ENCODE data around the gene RICTOR. TPM values are rescaled to one million over a fixed set of nuclear protein-coding genes. Genes with fewer than 3 reads are reported as not detected.
"Not testable (repeated sequence)": the region's sequence is repeated elsewhere in the genome, so short reads cannot be mapped to it uniquely, and the experiment has no call there.

The RICTOR gene
- total RNA-seq, 1 donor, result 289 TPM

DNA sequence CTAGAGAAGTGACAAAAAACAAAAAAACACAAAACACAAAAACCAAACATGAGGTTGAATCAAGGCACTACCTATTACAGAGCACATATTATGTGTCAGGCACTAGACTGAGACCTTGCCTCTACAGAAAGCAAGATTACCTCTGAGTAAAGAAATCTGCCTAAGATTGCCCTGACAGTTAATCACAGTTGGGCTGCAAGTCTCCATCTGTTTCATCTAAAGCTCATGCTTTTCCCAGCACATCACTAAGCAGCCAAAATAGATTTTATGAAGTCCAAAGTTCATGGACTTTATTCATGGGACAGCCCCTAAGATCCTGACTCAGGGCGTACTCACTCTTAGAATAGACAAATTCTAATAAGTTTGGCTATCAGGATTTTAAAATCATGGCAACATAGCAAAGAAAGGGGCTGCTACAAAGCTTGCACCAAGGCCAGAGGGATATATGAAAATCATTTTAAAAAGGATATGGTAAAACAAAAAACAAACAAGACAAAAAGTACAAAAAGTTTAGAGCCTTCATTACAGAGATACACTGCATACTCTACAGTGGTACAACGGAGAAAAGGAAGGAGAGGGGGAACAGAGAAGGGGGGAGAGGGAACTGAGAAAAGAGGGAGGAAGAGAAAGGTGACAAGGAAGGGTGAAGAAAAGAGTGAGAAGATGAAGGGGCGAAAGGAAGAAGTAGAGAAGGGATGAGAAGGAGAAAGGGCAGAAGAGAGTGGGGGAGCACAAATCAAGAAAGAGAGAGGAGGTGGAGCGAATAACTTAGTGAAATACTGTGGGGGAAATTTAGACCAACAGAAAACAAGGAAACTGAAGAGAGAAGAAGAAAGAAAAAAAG, 58.2 kb downstream of the RICTOR start:
- Histone ChIP-seq H3K4me1 (ENCODE audit: insufficient read depth, low read length) (peaks cover 16% of the 10 kb centered on the region), H3K9me3 (ENCODE audit: low read depth, low read length) (peaks cover 12% of the 10 kb centered on the region), H3K4me3 (ENCODE audit: low read length) (no peak overlapping the region), H3K27me3 (ENCODE audit: insufficient read depth, low read length) (no peaks in the 10 kb centered on the region)

DNA sequence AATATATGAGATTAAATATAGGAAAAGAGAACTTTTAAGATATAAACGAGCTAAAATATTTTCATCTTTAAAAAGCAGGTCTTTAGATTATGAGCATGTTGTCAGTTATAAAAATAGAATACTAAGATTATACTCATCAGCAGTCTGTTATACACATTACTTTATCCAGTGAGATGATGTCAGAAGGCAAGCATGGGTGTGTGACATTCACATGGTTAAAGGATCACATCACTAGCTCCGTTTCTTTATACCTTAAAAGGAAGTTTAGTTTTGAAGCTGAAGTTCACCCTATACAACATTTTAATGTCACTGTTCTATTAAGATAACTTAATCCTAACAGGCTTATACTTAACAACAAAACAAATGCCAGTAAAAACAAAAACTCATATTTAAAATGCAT, 59.6 kb downstream of the RICTOR start:
- Histone ChIP-seq H3K27me3 (ENCODE audit: insufficient read depth, low read length) (no peaks in the 10 kb centered on the region), H3K4me1 (ENCODE audit: insufficient read depth, low read length) (peaks cover 9% of the 10 kb centered on the region), H3K4me3 (ENCODE audit: low read length) (no peak overlapping the region), H3K9me3 (ENCODE audit: low read depth, low read length) (peaks cover 12% of the 10 kb centered on the region)

DNA sequence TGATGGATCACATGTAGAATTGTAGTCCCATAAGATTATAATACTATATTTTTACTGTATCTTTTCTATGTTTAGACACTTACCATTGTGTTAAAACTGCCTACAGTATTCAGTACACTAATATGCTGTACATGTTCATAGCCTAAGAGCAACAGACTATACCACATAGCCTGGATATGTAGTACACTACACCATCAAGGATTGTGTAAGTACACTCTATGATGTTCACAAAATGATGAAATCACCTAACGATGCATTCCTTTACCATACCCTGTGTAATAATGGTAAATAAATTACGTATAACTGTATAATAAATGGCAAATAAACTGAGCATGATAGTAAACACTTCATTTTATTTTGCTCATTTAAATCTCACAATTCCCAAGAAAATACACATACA, 60.3 kb downstream of the RICTOR start:
- Histone ChIP-seq H3K9me3 (ENCODE audit: low read depth, low read length) (peaks cover 12% of the 10 kb centered on the region), H3K4me3 (ENCODE audit: low read length) (no peak overlapping the region), H3K27me3 (ENCODE audit: insufficient read depth, low read length) (no peaks in the 10 kb centered on the region), H3K4me1 (ENCODE audit: insufficient read depth, low read length) (peaks cover 8% of the 10 kb centered on the region)

DNA sequence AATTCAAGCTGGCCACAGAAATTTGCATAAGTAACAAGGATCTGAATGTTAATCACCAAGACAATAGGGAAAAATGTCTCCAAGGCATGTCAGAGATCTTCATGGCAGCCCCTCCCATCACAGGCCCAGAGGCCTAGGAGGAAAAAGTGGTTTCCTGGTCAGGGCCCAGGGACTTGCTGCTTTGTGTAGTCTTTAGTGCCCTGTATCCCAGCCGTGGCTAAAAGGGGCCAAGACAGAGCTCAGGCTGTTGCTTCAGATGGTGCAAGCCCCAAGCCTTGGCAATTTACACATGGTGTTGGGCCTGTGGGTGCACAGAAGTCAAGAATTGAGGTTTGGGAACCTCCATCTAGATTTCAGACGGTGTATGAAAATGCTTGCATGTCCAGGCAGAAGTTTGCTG, 63.2 kb downstream of the RICTOR start:
- H3K9me3 ChIP-seq (ENCODE audit: low read depth, low read length), result peaks cover 12% of the 10 kb centered on the region
- not testable (repeated sequence) for H3K4me1 ChIP-seq (ENCODE audit: insufficient read depth, low read length); H3K27me3 ChIP-seq (ENCODE audit: insufficient read depth, low read length); H3K4me3 ChIP-seq (ENCODE audit: low read length)

DNA sequence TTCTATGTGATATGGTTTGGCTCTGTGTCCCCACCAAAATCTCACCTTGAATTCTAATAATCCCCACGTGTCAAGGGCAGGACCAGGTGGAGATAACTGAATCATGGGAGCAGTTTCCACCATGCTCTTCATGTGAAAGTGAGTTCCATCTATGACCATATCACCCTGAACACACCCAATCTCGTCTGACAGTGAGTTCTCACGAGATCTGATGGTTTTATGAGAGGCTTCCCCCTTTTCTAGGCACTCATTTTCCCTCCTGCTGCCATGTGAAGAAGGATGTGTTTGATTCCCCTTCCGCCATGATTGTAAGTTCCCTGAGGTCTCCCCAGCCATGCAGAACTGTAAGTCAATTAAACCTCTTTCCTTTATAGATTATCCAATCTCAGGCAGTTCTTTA, 64.2 kb downstream of the RICTOR start:
- no peaks in the 10 kb centered on the region for H3K4me1 ChIP-seq (ENCODE audit: insufficient read depth, low read length)
- no peaks in the 10 kb centered on the region for H3K27me3 ChIP-seq (ENCODE audit: insufficient read depth, low read length)
- no peak overlapping the region for H3K4me3 ChIP-seq (ENCODE audit: low read length)
- peaks cover 12% of the 10 kb centered on the region for H3K9me3 ChIP-seq (ENCODE audit: low read depth, low read length)

DNA sequence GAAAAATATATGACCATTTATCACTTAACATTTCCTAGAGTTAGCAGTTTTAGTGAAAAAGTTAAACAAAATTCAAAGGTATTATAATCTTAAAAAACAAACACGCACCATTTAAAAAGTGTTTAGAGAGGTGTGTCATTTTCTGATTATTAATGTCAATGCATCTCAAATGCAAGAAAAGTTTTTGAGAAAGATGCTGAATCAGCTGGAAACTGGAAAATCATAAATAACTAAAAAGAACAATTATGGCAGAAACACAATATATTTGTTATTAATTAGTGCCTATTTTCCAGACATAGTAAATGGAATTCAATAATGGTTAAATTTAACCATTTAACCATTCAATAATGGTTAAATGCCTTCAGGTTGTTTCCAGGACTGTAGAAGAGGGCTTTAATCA, 64.9 kb downstream of the RICTOR start:
- Histone ChIP-seq H3K4me1 (ENCODE audit: insufficient read depth, low read length) (no peaks in the 10 kb centered on the region), H3K9me3 (ENCODE audit: low read depth, low read length) (peaks cover 12% of the 10 kb centered on the region), H3K27me3 (ENCODE audit: insufficient read depth, low read length) (no peaks in the 10 kb centered on the region), H3K4me3 (ENCODE audit: low read length) (no peak overlapping the region)

DNA sequence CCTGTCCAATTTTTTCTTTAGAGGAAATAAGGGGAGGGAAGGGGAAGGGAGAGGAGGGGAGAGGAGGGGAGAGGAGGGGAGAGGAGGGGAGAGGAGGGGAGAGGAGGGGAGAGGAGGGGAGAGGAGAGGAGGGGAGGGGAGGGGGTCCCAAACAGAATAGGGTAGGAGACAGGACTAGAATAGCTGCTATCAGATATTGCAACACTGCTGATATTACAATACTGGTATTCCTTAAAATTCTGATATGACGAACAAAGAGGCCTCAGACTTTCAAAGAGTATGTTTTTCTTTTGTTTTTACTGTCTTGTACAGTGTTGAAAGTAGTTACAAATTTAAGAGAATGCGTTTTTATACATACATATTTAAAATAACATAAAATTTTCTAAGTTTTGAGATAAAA, 67.5 kb downstream of the RICTOR start:
- Histone ChIP-seq H3K9me3 (ENCODE audit: low read depth, low read length) (no peaks in the 10 kb centered on the region), H3K4me3 (ENCODE audit: low read length) (no peak overlapping the region), H3K4me1 (ENCODE audit: insufficient read depth, low read length) (no peaks in the 10 kb centered on the region), H3K27me3 (ENCODE audit: insufficient read depth, low read length) (no peaks in the 10 kb centered on the region)

DNA sequence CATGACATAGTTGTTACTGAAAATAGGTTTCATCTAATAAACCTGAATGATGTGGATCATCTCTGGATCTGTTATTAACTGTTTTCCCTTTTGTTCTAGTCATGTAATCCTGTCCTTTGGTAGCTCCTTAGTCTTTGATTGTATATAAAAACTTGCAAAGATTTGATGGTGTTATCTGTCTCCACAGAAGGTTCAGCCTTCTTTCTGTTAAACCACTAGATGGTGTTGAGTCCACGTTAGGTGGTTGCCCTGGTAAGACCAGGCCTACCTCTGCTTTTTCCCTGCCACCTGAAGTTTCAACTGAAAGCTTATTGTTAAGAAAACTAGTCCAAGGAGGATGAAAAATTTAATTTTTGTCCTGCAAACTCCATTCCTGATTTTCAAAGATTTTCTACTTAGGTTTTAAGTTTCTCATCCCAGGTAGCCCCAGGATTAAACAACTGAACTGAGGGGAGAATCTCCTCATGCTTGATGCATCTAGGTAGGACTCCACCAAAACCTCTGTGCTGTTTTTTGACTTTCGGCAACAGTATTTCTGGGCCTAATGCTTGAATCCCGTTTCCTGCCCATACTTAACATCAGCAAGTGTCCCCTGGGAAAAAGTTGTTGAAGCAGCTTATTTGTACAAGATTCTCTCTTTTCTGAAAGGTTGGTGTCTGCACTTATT, 68.5 kb downstream of the RICTOR start:
- no peaks in the 10 kb centered on the region for H3K4me1 ChIP-seq (ENCODE audit: insufficient read depth, low read length)
- H3K27me3 ChIP-seq (ENCODE audit: insufficient read depth, low read length), result no peaks in the 10 kb centered on the region
- no peaks in the 10 kb centered on the region for H3K9me3 ChIP-seq (ENCODE audit: low read depth, low read length)
- no peak overlapping the region for H3K4me3 ChIP-seq (ENCODE audit: low read length)

DNA sequence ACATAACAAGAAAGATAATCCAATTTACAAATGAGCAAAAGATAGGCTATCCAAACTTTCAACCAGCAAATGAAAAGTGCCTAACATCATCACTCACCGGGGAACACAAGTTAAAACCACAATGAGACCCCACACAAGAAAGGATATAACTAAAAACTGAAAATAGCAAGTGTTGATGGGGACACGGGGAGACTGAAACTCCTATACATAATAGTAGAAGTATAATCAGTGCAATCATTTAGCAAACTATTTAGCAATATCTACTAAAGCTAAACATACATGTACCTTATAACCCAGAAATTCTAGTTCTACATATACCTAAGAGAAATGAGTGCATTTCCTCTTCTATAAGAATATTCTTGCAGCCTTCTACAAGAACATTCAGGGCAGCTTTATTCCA, 72.5 kb downstream of the RICTOR start:
- Histone ChIP-seq H3K9me3 (ENCODE audit: low read depth, low read length) (no peaks in the 10 kb centered on the region), H3K27me3 (ENCODE audit: insufficient read depth, low read length) (no peaks in the 10 kb centered on the region), H3K4me1 (ENCODE audit: insufficient read depth, low read length) (no peaks in the 10 kb centered on the region), H3K4me3 (ENCODE audit: low read length) (no peak overlapping the region)

DNA sequence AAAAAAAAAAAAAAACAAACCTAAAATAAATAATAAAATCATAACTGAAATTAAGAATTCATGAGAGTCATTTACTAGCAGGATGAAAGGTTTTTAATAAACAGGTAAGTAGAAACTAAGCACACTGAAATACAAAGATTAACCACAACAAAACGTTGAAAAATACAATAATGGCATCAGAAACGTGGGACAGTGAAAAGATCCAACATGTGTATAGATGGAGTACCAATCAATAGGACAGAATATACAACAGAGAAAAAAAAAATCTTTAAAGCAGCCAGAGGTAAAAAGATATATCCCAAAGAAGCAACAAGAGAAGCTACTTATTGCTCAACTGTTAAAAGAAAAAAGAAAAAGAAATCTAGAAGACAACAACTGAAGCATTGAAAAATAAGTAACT, 75.2 kb downstream of the RICTOR start:
- Histone ChIP-seq H3K4me1 (ENCODE audit: insufficient read depth, low read length) (no peaks in the 10 kb centered on the region), H3K9me3 (ENCODE audit: low read depth, low read length) (no peaks in the 10 kb centered on the region), H3K4me3 (ENCODE audit: low read length) (no peak overlapping the region), H3K27me3 (ENCODE audit: insufficient read depth, low read length) (no peaks in the 10 kb centered on the region)

DNA sequence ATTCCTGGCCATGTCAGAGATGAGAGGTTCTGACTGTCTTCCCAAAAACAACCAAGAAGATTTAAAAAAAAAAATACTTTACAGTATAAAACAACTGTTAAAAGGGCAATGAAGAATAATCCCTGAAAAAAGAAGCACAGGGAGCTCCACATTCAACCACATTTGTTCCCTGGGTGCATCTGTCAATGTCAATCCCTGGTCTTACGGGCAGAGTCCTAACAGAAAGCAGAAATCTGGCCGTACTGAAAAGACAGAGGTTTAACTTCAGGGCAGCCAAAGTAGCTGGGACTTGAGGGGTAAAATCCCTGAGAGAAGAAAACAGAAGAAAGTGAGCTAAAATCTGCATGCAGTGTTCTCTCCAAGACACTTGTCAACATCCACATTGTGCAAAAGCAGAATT, 76.6 kb downstream of the RICTOR start:
- Histone ChIP-seq H3K4me3 (ENCODE audit: low read length) (no peak overlapping the region), H3K27me3 (ENCODE audit: insufficient read depth, low read length) (no peaks in the 10 kb centered on the region), H3K9me3 (ENCODE audit: low read depth, low read length) (no peaks in the 10 kb centered on the region), H3K4me1 (ENCODE audit: insufficient read depth, low read length) (no peaks in the 10 kb centered on the region)

DNA sequence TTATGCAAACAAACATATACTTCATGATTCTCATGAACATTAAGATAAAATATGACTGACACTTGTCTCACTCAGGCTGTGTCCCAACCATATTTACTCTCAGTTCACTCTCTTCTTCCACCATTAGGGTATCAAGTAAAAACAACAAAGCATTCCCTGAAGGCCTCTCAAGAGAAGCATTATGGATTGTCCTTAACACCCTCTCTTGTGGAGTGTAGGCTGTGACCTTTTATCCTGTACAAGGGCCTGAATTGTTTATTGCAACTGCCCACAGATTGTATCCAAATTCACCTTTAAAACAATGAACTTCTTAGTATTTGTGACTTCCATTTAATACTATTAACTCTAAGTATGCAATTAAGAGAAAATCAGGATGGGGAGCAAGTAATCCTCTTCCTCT, 78.1 kb downstream of the RICTOR start:
- Histone ChIP-seq H3K4me3 (ENCODE audit: low read length) (no peak overlapping the region), H3K9me3 (ENCODE audit: low read depth, low read length) (no peaks in the 10 kb centered on the region), H3K27me3 (ENCODE audit: insufficient read depth, low read length) (no peaks in the 10 kb centered on the region), H3K4me1 (ENCODE audit: insufficient read depth, low read length) (no peaks in the 10 kb centered on the region)

DNA sequence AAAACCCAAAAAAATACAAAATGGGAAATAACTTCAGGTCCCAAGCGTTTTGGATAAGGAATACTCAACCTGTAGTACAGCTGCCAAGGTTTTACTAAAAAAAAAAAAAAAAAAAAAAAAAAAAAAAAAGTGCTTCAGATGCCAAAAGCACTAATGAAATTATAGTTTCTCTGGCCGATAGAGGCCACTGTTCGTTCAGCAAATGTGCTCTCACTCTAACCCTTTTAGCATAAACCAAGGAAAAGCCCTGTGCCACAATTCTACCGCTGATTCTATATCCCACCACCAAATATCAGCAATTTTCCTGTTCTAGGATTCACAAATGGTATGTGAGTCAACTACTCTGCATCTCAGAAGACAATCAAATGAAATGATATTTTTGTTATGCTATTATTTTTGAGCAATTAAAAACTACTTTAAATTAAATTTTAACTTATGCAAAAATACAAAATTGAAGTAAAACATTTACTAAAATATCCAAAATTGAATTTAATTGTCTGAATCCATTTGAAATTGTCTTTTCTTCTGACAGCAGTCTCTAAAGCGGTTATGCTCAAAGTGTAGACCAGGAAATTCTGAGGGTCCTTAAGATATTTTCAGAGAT, 79.8 kb downstream of the RICTOR start:
- Histone ChIP-seq H3K9me3 (ENCODE audit: low read depth, low read length) (no peaks in the 10 kb centered on the region), H3K4me1 (ENCODE audit: insufficient read depth, low read length) (no peaks in the 10 kb centered on the region), H3K4me3 (ENCODE audit: low read length) (no peak overlapping the region), H3K27me3 (ENCODE audit: insufficient read depth, low read length) (no peaks in the 10 kb centered on the region)

DNA sequence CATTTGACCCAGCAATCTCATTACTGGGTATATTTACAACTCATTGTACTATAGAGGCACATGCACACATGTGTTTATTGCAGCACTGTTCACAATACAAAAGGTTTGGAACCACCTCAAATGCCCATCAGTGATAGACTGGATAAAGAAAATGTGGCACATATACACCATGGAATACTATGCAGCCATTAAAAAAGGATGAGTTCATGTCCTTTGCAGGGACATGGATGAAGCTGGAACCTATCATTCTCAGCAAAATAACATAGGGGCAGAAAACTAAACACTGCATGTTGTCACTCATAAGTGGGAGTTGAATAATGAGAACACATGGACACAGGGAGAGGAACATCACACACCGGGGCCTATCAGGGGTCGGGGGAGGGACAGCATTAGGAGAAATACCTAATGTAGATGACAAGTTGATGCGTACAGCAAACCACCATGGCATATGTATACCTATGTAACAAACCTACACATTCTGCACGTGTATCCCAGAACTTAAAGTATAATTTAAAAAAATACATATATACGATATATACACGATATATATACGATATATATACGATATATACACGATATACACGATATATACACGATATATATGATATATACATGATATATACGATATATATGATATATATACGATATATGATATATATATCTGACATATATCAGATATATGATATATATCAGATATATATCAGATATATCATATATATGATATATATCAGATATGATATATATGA, 84.1 kb downstream of the RICTOR start:
- not testable (repeated sequence) for H3K4me1 ChIP-seq (ENCODE audit: insufficient read depth, low read length); H3K27me3 ChIP-seq (ENCODE audit: insufficient read depth, low read length); H3K4me3 ChIP-seq (ENCODE audit: low read length); H3K9me3 ChIP-seq (ENCODE audit: low read depth, low read length)

DNA sequence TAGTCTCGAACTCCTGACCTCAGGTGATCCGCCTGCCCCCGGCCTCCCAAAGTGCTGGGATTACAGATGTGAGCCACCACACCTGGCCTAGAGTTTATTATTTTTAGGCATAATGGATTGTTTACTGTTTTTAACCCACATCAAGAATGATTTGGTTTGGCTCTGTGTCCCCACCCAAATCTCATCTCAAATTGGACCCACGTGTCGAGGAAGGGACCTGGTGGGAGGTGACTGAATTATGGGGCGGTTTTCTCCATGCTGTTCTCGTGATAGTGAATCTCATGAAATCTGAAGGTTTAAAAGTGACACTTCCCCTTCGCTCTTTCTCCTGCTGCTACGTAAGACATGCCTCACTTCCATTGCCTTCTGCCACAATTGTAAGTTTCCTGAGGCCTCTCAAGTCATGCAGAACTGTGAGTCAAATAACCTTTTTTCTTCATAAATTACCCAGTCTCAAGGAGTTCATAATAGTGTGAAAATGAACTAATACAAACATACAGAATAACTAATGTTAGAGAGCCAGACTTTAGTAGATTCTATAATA, 88.2 kb downstream of the RICTOR start:
- H3K9me3 ChIP-seq (ENCODE audit: low read depth, low read length), result no peaks in the 10 kb centered on the region
- H3K4me3 ChIP-seq (ENCODE audit: low read length), result no peak overlapping the region
- no peaks in the 10 kb centered on the region for H3K27me3 ChIP-seq (ENCODE audit: insufficient read depth, low read length)
- no peaks in the 10 kb centered on the region for H3K4me1 ChIP-seq (ENCODE audit: insufficient read depth, low read length)

Data from mononuclear cell (primary cell).